Measurements from ENCODE around the gene CTNND2.

DNA sequence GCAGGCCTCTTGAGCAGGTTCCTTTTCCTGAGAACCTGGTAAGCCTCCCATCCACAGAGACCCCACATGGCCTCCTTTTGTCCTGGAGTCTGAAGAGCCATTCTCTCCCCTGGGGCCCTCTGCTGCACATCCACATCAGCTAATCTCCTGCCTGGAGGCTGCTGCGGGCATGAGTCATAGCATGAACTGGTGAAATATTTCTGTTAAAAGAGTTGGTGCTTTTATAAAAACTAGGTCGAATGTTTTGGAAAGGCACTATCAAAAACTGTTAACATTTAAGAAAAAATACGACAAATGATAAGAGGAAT lies 399.4 kb downstream of the CTNND2 start:
- TF ChIP-seq EZH2 (IDR thresholded peaks at IDR 0.05; ENCODE audit: borderline replicate concordance, low read depth, low read length, poor library complexity, severe bottlenecking) = no peak
- TF ChIP-seq, protein P1, sequence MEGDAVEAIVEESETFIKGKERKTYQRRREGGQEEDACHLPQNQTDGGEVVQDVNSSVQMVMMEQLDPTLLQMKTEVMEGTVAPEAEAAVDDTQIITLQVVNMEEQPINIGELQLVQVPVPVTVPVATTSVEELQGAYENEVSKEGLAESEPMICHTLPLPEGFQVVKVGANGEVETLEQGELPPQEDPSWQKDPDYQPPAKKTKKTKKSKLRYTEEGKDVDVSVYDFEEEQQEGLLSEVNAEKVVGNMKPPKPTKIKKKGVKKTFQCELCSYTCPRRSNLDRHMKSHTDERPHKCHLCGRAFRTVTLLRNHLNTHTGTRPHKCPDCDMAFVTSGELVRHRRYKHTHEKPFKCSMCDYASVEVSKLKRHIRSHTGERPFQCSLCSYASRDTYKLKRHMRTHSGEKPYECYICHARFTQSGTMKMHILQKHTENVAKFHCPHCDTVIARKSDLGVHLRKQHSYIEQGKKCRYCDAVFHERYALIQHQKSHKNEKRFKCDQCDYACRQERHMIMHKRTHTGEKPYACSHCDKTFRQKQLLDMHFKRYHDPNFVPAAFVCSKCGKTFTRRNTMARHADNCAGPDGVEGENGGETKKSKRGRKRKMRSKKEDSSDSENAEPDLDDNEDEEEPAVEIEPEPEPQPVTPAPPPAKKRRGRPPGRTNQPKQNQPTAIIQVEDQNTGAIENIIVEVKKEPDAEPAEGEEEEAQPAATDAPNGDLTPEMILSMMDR (conservative IDR thresholded peaks at IDR 0.05; ENCODE audit: low read depth, low read length) = no peak

Data from A673 (cell line).